PC-3 (cell line): ENCODE measurements around the gene WNT7B.

Experiments used
- CTCF ChIP-seq: fragments of 300-600 bp; sonication (generic); conservative IDR thresholded peaks from 2 replicates; pipeline ENCODE4 v1.5.1; 2017; ENCODE audit warnings: antibody characterized with exemption, low read depth, mild to moderate bottlenecking, low read length
- EZH2 ChIP-seq: fragments of 300-600 bp; sonication (generic); IDR thresholded peaks from one replicate; pipeline ENCODE4 v1.6.1; 2017; ENCODE audit warnings: antibody characterized with exemption, mild to moderate bottlenecking, low read length; ENCODE audit not compliant: unreplicated experiment
- EZH2phosphoT487 ChIP-seq: fragments of 300-600 bp; sonication (generic); IDR thresholded peaks from 2 replicates; pipeline ENCODE4 v1.6.1; 2018; ENCODE audit warnings: mild to moderate bottlenecking, antibody characterized with exemption, low read length, borderline replicate concordance

- TF ChIP-seq CTCF, result no peak
- TF ChIP-seq EZH2, result no peak
- no peak for TF ChIP-seq EZH2phosphoT487
These were observed 30.3 kb upstream of the WNT7B start for GRCh38 chr22:46007003-46007847.
